Measurements from ENCODE around the gene MINDY3.

- TF ChIP-seq POLR2AphosphoS5 (IDR thresholded peaks at IDR 0.05; ENCODE audit: low read depth, low read length) = no peak
- no peak for TF ChIP-seq REST (IDR thresholded peaks at IDR 0.05; ENCODE audit: insufficient read depth in 1 of 2, low read depth in 2 of 2, low read length in 2 of 2)
- TF ChIP-seq TAF1 (IDR thresholded peaks at IDR 0.05; ENCODE audit: borderline replicate concordance, insufficient read depth, low read length) = no peak
- TF ChIP-seq FOXP2 (optimal IDR thresholded peaks at IDR 0.05; ENCODE audit: borderline replicate concordance, extremely low read depth, extremely low read length, insufficient read depth) = no peak
Observed at GRCh38 chr10:15844517-15844916, 15.8 kb downstream of the MINDY3 start.

Measured in PFSK-1 (cell line).